ENCODE measurements around the gene SASH1.

- TF ChIP-seq POLR2A (IDR thresholded peaks at IDR 0.05; ENCODE audit: low read length) (no peak), GATA1 (IDR thresholded peaks at IDR 0.05; ENCODE audit: low read depth, low read length) (no peak)
Observed at GRCh38 chr6:148548065-148548748, 205.6 kb downstream of the SASH1 start.
